ENCODE results near the gene NDUFB7. TPM values are rescaled to one million over a fixed set of nuclear protein-coding genes. Genes with fewer than 3 reads are reported as not detected.

NDUFB7 gene
- total RNA-seq, 1 donor from 2014 or later: 375 TPM

DNA sequence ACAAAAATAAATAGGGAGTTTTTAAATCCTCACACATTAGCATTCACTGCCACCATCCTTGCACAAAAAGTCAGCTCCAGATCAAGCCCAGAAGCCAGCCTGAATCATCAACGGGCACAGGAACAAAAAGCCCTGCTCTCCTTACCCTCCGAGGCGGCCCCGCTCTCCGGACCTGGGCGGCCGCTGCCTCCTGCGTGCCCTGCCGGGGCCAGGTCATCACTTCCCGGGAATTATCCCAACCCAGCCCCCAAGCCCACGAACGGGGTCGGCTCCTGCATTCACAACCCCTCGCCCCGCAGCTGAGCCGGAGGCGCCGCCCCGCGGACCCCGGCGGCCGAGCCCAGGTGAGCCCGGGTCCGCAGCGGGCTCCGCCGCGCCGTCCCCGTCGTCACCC lies 54.4 kb downstream of the NDUFB7 start:
- peaks cover 39% of the 10 kb centered on the region for H3K4me1 ChIP-seq
- peaks cover 0 to 32% of the 10 kb centered on the region in 2 donors for H3K36me3 ChIP-seq
- no peak for TF ChIP-seq POLR2A (IDR thresholded peaks at IDR 0.05)
- TF ChIP-seq, protein P1, sequence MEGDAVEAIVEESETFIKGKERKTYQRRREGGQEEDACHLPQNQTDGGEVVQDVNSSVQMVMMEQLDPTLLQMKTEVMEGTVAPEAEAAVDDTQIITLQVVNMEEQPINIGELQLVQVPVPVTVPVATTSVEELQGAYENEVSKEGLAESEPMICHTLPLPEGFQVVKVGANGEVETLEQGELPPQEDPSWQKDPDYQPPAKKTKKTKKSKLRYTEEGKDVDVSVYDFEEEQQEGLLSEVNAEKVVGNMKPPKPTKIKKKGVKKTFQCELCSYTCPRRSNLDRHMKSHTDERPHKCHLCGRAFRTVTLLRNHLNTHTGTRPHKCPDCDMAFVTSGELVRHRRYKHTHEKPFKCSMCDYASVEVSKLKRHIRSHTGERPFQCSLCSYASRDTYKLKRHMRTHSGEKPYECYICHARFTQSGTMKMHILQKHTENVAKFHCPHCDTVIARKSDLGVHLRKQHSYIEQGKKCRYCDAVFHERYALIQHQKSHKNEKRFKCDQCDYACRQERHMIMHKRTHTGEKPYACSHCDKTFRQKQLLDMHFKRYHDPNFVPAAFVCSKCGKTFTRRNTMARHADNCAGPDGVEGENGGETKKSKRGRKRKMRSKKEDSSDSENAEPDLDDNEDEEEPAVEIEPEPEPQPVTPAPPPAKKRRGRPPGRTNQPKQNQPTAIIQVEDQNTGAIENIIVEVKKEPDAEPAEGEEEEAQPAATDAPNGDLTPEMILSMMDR (IDR thresholded peaks at IDR 0.05): no peak
- TF ChIP-seq POLR2AphosphoS5 (IDR thresholded peaks at IDR 0.05; ENCODE audit: insufficient read depth in 1 of 2, low read depth in 1 of 2): no peak
- H3K27me3 ChIP-seq: no peaks in the 10 kb centered on the region
- peak in 1 of 2 donors; percentile 91 for DNase-seq (ENCODE audit: extremely low spot score in 2 of 2)
- intact Hi-C loops (cut with DNase I): no loop called here
- peak overlapping the region; percentile 70 to 91 for H3K4me3 ChIP-seq
- peak overlapping the region; percentile 100 for H3K27ac ChIP-seq
- no peaks in the 10 kb centered on the region for H3K9me3 ChIP-seq

DNA sequence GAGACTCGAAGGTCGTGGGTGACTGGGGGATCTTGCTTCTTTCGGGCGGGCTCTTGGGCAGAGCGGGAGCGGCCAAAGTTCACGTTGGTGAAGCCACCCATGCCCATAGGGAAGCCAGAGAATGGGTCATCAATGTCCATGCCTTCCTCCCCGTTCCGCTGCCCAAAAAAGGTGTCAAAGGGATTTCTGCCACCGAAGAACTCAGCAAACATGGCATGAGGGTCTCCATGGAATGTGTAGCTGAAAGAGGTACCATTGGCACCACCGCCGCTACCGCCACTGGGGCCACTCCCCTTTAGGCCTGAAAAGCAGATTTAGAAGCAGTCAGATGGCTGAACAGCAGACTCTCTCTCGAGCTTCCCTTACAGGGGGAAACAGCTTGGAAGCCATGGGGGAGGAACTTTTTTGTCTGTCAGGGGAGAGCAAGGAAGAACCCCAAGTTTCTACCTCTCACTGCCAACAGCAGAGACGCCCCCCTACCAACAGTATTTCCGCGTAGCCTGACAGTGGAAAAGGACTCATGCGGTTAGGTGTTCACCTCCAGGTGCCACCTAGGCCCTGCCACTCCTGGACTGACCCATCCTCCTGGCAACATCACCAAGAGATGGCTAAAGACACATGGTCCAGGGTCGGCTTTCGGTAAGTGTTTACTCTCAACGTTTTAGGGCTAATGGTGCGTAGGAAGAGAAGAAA lies 55.0 kb downstream of the NDUFB7 start:
- intact Hi-C loops (cut with DNase I): no loop called here
- Histone ChIP-seq H3K4me1 (peaks cover 39% of the 10 kb centered on the region), H3K27me3 (no peaks in the 10 kb centered on the region), H3K27ac (peak overlapping the region; percentile 100), H3K4me3 (peak overlapping the region; percentile 70 to 91), H3K36me3 (peaks cover 0 to 32% of the 10 kb centered on the region in 2 donors), H3K9me3 (no peaks in the 10 kb centered on the region)
- peak in 1 of 2 donors; percentile 89 for DNase-seq (ENCODE audit: extremely low spot score in 2 of 2)
- TF ChIP-seq POLR2A (IDR thresholded peaks at IDR 0.05) (no peak), POLR2AphosphoS5 (IDR thresholded peaks at IDR 0.05; ENCODE audit: insufficient read depth in 1 of 2, low read depth in 1 of 2) (no peak)
- TF ChIP-seq, protein P1 (IDR thresholded peaks at IDR 0.05): no peak

MicroRNAs within 50 kb of the gene (microRNA counts, 767-probe panel; counts per million panel counts)
- microRNA hsa-miR-639: 238 to 261 counts per million in 2 donors

Small RNA genes lying within 50 kb of the gene (microRNA-seq; reads per million reads assigned to microRNA genes)
- not detected for gene MIR639 (ENCODE audit: borderline number of aligned reads, borderline replicate concordance)

Small RNA genes lying within 50 kb of the gene (small RNA-seq; reads per million reads assigned to genes)
- gene RN7SL842P: not detected

Other genes with a start within 250 kb of the NDUFB7 start
- gene ADGRE5, start 190.6 kb downstream of the NDUFB7 start, total RNA-seq: 43.5 TPM
- gene DDX39A, start 152.7 kb downstream of the NDUFB7 start, total RNA-seq: 81.8 TPM
- gene PKN1, start 138.8 kb downstream of the NDUFB7 start, total RNA-seq: 72.7 TPM
- not detected for gene PTGER1, start 96.7 kb downstream of the NDUFB7 start, total RNA-seq
- gene GIPC1, start 75.9 kb downstream of the NDUFB7 start, total RNA-seq: 81.0 TPM
- gene DNAJB1, start 53.7 kb downstream of the NDUFB7 start, total RNA-seq: 164 TPM
- gene TECR, start 42.5 kb downstream of the NDUFB7 start, total RNA-seq: 110 TPM
- not detected for gene CLEC17A, start 11.0 kb upstream of the NDUFB7 start, total RNA-seq
- gene ADGRE3, start 102.8 kb upstream of the NDUFB7 start, total RNA-seq: not detected
- 19.9 TPM for gene ZNF333, start 118.0 kb upstream of the NDUFB7 start, total RNA-seq
- 4.9 TPM for gene ADGRE2, start 206.5 kb upstream of the NDUFB7 start, total RNA-seq